AG10803 (cell line): ENCODE measurements around the gene EYA3.

Experiments
- DNase-seq: peaks from one replicate; pipeline ENCODE4 v3.0.0; 2010; ENCODE audit warnings: low read depth
- H3K4me3 ChIP-seq: 2 replicates; pipeline ENCODE4 v1.5.1; 2011; ENCODE audit warnings: mild to moderate bottlenecking, low read length, control low read depth
- TF ChIP-seq, protein P1 (sequence below): conservative IDR thresholded peaks from 2 replicates; pipeline ENCODE4 v1.5.1; 2011; ENCODE audit warnings: mild to moderate bottlenecking, low read length, control low read depth, inconsistent platforms

The EYA3 gene

DNA sequence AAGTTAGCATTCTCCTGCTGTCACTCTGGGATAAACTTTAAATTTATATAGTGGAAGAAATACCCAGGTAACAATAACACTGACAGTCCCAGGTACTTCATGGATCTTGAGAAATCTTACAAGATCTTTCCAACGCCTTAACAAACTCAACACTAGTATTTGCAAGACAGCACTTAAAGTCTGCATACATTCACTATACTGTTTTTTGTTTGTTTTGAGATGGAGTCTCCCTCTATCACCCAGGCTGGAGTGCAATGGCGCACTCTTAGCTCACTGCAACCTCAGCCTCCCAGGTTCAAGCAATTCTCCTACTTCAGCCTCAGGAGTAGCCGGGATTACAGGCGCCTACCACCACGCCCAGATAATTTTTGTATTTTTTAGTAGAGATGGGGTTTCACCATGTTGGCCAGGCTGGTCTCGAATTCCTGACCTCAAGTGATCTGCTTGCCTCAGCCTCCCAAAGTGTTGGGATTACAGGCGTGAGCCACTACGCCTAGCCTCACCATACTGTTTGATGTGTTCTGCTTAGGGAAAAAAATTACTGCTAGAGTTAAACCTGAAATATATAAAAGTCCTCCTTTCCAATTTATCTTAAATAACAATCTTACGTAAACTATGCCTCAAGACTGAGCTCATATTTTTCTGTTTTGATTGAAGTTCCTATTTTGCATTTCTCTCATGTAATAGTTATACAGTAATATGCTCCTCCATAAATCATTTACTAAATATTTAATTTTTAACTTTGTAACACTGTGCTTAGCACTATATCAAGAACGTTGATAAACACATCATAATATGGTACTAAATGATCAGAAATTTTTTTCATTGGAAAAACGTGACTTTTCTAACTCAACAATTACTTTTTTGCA lies 17.5 kb downstream of the EYA3 start:
- DNase-seq = no peak
- no peak overlapping the region for H3K4me3 ChIP-seq
- TF ChIP-seq, protein P1, sequence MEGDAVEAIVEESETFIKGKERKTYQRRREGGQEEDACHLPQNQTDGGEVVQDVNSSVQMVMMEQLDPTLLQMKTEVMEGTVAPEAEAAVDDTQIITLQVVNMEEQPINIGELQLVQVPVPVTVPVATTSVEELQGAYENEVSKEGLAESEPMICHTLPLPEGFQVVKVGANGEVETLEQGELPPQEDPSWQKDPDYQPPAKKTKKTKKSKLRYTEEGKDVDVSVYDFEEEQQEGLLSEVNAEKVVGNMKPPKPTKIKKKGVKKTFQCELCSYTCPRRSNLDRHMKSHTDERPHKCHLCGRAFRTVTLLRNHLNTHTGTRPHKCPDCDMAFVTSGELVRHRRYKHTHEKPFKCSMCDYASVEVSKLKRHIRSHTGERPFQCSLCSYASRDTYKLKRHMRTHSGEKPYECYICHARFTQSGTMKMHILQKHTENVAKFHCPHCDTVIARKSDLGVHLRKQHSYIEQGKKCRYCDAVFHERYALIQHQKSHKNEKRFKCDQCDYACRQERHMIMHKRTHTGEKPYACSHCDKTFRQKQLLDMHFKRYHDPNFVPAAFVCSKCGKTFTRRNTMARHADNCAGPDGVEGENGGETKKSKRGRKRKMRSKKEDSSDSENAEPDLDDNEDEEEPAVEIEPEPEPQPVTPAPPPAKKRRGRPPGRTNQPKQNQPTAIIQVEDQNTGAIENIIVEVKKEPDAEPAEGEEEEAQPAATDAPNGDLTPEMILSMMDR = no peak

DNA sequence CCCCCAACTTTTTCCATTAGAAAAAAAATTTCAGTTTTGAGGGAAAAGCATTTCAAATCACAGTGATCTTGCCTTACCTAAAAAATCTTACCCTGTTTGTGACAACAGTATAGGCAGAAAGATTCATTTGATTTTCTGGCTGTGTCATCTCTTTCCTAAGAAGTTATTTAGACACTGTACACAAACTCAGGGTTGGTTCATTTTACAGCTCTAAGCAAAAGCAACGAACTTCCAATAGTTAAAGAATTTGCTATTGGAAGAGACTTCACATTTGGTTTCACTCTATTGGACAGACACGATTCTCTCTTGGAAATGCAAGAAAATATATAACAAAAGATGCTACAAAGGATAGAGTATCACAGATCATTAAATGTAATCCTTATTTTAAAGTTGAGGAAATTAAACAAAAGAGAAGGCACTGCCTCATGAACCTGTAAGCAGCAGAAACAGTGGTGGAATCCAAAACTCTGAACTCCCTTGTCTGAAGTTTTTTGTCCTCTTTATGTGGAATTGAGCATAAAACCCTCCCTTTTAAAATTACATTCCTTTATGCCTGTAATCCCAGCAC lies 20.8 kb downstream of the EYA3 start:
- TF ChIP-seq, protein P1 = no peak
- H3K4me3 ChIP-seq = no peak overlapping the region
- no peak for DNase-seq

DNA sequence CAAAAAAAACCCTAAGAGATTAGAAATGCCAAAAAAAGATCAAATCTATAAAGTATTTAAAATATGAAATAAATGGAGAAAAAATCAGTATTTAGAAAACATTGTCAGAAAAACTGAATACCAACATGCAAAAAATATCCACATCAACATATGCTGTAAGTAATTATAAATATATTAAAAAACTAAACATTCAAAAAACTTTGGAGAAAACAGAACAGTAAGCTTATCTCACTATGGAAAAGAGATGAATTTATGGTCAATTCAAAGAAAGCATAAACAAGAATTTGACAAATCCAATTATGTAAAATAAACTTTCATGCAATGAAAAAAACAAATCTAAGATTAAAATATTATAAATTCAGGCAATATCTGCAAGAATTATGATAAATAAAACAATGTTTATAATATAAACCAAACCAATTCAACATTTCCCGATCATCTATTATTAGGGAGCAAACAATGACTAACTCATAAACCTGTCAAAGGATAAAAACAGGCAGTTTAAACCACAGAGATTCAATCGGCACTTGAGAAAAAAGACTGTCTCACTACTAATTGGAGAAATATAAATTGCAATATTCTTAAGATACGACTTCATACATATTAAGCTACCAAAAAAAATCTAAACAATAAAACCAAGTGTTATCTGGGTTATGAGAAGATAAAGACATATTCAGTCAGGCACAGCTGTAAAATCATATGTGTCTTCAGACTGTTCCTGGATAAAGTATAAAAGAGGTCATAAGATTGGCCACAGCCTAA lies 21.8 kb downstream of the EYA3 start:
- H3K4me3 ChIP-seq = no peak overlapping the region
- TF ChIP-seq, protein P1 = no peak
- no peak for DNase-seq

DNA sequence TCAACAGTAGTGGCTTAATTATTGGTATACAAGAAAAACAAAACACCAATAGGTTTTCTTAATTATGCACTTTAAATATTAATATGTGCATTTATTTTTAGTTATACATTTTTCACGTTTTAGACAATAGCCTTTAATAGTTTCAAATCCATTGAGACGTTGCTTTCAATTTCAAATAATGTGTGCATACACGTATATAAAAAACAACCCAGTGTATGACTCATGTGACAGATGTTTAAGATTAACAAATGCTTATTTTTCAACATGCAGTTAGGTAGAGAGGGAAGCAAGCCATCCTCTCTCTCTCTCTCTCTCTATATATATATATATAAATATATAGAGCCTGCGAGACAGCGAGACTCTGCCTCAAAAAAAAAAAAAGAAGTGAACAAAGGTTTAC lies 24.3 kb downstream of the EYA3 start:
- no peak overlapping the region for H3K4me3 ChIP-seq
- peak; percentile 19 for DNase-seq
- TF ChIP-seq, protein P1 = no peak

DNA sequence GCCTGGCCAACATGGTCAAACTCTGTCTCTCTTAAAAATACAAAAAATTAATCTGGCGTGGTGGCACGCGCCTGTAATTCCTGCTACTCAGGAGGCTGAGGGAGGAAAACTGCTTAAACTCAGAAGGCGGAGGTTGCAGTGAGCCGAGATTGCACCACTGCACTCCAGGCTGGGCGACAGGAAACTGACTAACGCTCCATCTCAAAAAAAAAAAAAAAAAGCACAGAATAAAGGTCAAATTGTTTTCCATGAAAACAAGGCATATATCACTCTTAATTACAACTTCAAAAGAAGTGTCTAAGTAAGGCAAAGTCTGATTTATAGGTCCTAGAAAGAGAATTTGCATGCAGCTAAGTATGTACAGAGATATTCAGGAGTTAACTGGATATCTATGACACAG lies 25.6 kb downstream of the EYA3 start:
- no peak overlapping the region for H3K4me3 ChIP-seq
- no peak for DNase-seq
- TF ChIP-seq, protein P1 = no peak

DNA sequence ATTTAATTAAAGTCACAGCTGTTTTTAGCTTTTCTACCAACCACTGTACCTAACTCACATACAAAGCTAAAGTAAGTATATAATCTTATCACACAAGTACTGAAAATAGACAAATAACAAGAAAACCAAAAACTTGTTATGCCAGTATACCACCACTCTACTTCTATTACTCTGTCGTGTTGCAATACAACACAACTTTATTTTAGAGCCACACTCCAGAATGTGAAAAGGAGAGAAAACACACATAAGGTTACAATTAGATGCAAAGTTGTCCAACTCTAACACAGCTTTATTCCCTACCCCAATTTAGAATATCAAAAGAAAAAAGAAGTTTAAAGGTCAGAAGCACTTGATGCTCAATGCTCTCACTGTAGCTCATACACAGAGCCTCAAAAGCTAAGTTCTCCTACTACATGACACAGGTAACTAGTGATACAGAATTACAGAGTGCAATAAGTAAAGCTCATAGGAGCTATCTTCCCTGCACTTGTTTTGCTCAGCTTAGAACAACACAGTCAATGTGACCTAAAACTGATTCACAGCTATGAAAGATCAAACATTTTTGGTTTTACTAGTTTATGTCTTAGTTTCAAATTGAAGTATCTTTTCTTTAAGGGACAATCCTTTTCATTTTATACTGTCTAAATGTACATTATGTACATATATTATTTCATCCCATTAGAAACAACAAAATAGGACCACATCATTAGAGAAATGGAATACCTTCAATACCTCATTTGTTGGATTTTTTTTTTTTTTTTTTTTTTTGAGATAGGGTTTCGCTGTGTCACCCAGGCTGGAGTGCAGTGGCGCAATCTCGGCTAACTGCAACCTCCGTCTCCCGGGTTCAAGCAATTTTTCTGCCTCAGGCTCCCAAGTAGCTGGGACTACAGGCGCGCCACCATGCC lies 29.2 kb downstream of the EYA3 start:
- no peak for DNase-seq
- TF ChIP-seq, protein P1 = no peak
- H3K4me3 ChIP-seq = no peak overlapping the region
